Measurements from ENCODE around the gene PIK3R3. TPM values are rescaled to one million over a fixed set of nuclear protein-coding genes. Genes with fewer than 3 reads are reported as not detected.

PIK3R3 gene
- total and polyA plus RNA-seq, 2 donors (not counting 3 experiments of a cell fraction or from before 2014, with no cell fraction given): 7.5 to 14.3 TPM

GRCh38 chr1:46148318-46148717 is 15.9 kb upstream of the PIK3R3 start:
- no peaks in the 10 kb centered on the region for H3K9me3 ChIP-seq (replicated peaks; ENCODE audit: control insufficient read depth, insufficient read depth, low read length)
- no peak overlapping the region for H3K9ac ChIP-seq (replicated peaks; ENCODE audit: extremely low read depth, insufficient read depth, low read length)
- H3K36me3 ChIP-seq (ENCODE audit: control insufficient read depth in 2 of 2, extremely low read depth in 1 of 2, insufficient read depth in 2 of 2, low read length in 2 of 2): no peaks in the 10 kb centered on the region
- H3K79me2 ChIP-seq (ENCODE audit: control insufficient read depth, insufficient read depth, low read length): no peaks in the 10 kb centered on the region
- ChIA-PET CTCF (interaction anchor here (1.2 to 1.3 kb wide), 2 partner anchors 10 to 17 kb away, joined by 3 to 4 read pairs; no protein-coding TSS in a partner anchor), POLR2A (no interaction called here)
- no peak overlapping the region for H2AFZ ChIP-seq (ENCODE audit: low read depth, low read length)
- H3K27me3 ChIP-seq (ENCODE audit: control insufficient read depth in 2 of 2, insufficient read depth in 2 of 2, low read length in 2 of 2): no peaks in the 10 kb centered on the region
- DNase-seq (ENCODE audit: low read depth, low spot score): no peak
- no peak for FAIRE-seq
- H3K4me3 ChIP-seq (replicated peaks in 1 of 3; ENCODE audit: insufficient read depth in 1 of 3, low read depth in 1 of 3, low read length in 3 of 3): no peak overlapping the region
- intact Hi-C loops (cut with micrococcal nuclease): no loop called here
- no peak overlapping the region for H3K4me2 ChIP-seq (ENCODE audit: insufficient read depth, low read length)
- dilution Hi-C loops (cut with MboI; ENCODE audit: extremely low pct_ligation_motif_present, low sequenced_read_pairs): no loop called here
- no peaks in the 10 kb centered on the region for H3K9me1 ChIP-seq (replicated peaks; ENCODE audit: control insufficient read depth, extremely low read depth, insufficient read depth, low read length)
- H3K4me1 ChIP-seq (ENCODE audit: control insufficient read depth, extremely low read depth, insufficient read depth, low read length): no peaks in the 10 kb centered on the region
- H4K20me1 ChIP-seq (replicated peaks; ENCODE audit: control insufficient read depth, extremely low read depth, insufficient read depth, low read length): no peaks in the 10 kb centered on the region
- no TSS peak for BruUV-seq (replicated peaks)
- TF ChIP-seq FOS (IDR thresholded peaks at IDR 0.05; ENCODE audit: borderline replicate concordance, insufficient read depth, low read length) (no peak), EZH2 (IDR thresholded peaks at IDR 0.05; ENCODE audit: borderline replicate concordance, low read depth, low read length, severe bottlenecking) (no peak), GATA2 (IDR thresholded peaks at IDR 0.05; ENCODE audit: insufficient read depth, insufficient read length, low read depth, low read length) (no peak), JUN (IDR thresholded peaks at IDR 0.05; ENCODE audit: borderline replicate concordance, insufficient read depth, insufficient read length, low read depth) (no peak), MYC (IDR thresholded peaks at IDR 0.05; ENCODE audit: low read depth, low read length) (no peak), POLR2A (IDR thresholded peaks at IDR 0.05; ENCODE audit: low read depth, low read length) (no peak), POLR2AphosphoS5 (IDR thresholded peaks at IDR 0.05; ENCODE audit: insufficient read depth, low read depth, low read length) (no peak)
- TF ChIP-seq, protein P1, sequence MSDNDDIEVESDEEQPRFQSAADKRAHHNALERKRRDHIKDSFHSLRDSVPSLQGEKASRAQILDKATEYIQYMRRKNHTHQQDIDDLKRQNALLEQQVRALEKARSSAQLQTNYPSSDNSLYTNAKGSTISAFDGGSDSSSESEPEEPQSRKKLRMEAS (IDR thresholded peaks at IDR 0.05; ENCODE audit: insufficient read depth, insufficient read length): no peak
- TF ChIP-seq, protein P2, sequence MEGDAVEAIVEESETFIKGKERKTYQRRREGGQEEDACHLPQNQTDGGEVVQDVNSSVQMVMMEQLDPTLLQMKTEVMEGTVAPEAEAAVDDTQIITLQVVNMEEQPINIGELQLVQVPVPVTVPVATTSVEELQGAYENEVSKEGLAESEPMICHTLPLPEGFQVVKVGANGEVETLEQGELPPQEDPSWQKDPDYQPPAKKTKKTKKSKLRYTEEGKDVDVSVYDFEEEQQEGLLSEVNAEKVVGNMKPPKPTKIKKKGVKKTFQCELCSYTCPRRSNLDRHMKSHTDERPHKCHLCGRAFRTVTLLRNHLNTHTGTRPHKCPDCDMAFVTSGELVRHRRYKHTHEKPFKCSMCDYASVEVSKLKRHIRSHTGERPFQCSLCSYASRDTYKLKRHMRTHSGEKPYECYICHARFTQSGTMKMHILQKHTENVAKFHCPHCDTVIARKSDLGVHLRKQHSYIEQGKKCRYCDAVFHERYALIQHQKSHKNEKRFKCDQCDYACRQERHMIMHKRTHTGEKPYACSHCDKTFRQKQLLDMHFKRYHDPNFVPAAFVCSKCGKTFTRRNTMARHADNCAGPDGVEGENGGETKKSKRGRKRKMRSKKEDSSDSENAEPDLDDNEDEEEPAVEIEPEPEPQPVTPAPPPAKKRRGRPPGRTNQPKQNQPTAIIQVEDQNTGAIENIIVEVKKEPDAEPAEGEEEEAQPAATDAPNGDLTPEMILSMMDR (IDR thresholded peaks at IDR 0.05; ENCODE audit: extremely low read depth in 1 of 2, insufficient read depth in 1 of 2, low read depth in 1 of 2, low read length in 2 of 2): no peak
- no peak overlapping the region for H3K27ac ChIP-seq (ENCODE audit: insufficient read depth, low read depth, low read length)
